GM19468 (cell line): Measurements from ENCODE around the gene SOCS1.
"Not testable (repeated sequence)": the region's sequence is repeated elsewhere in the genome, so short reads cannot be mapped to it uniquely, and the experiment has no call there.

ENCODE experiments used
- ATAC-seq: cut with Tn5 transposase; IDR thresholded peaks from one replicate; pipeline ENCODE4 v1.9.1; 2021; ENCODE audit warnings: mild to moderate bottlenecking, moderate library complexity, moderate number of reproducible peaks; ENCODE audit not compliant: unreplicated experiment; ENCODE audit errors: extremely low read depth

SOCS1 gene

GRCh38 chr16:11232302-11232851 is 23.6 kb downstream of the SOCS1 start:
- no peak for ATAC-seq

GRCh38 chr16:11231367-11231970 is 24.5 kb downstream of the SOCS1 start:
- ATAC-seq: no peak

- no peak for ATAC-seq
These were observed 26.1 kb downstream of the SOCS1 start for GRCh38 chr16:11229906-11230305.

- ATAC-seq: no peak
These were observed 26.6 kb downstream of the SOCS1 start for GRCh38 chr16:11229432-11229831.

- ATAC-seq: no peak
These were observed 30.1 kb downstream of the SOCS1 start for GRCh38 chr16:11225677-11226549.

GRCh38 chr16:11224894-11225676 is 30.9 kb downstream of the SOCS1 start:
- ATAC-seq: no peak

GRCh38 chr16:11224096-11224893 is 31.7 kb downstream of the SOCS1 start:
- no peak for ATAC-seq

- ATAC-seq: not testable (repeated sequence)
These were observed 35.5 kb downstream of the SOCS1 start for GRCh38 chr16:11220507-11220906.

- ATAC-seq: no peak
These were observed 36.8 kb downstream of the SOCS1 start for GRCh38 chr16:11219178-11219577.

- no peak for ATAC-seq
These were observed 37.4 kb downstream of the SOCS1 start for GRCh38 chr16:11218604-11218962.

- ATAC-seq: no peak
These were observed 38.1 kb downstream of the SOCS1 start for GRCh38 chr16:11217651-11218603.

GRCh38 chr16:11215935-11216556 is 40.0 kb downstream of the SOCS1 start:
- no peak for ATAC-seq

- no peak for ATAC-seq
These were observed 42.2 kb downstream of the SOCS1 start for GRCh38 chr16:11213799-11214198.

GRCh38 chr16:11213373-11213772 is 42.6 kb downstream of the SOCS1 start:
- ATAC-seq: no peak

GRCh38 chr16:11212798-11213196 is 43.2 kb downstream of the SOCS1 start:
- no peak for ATAC-seq

- ATAC-seq: no peak
These were observed 43.8 kb downstream of the SOCS1 start for GRCh38 chr16:11211977-11212797.
